Peyer's patch (tissue), 4 donors: ENCODE data around the gene TRPV4.

Source experiments
- CTCF ChIP-seq, 6 experiments: fragments of 450-650 bp in 4 of 6; fragments of 200-600 bp in 2 of 6; sonication (generic) in 1 of 6; IDR thresholded peaks; one replicate each; pipeline ENCODE4 v1.5.1; 2017 to 2019; ENCODE audit warnings: antibody characterized with exemption in 6 of 6, mild to moderate bottlenecking in 3 of 6, moderate library complexity in 1 of 6
- POLR2A ChIP-seq, 2 donors: fragments of 450-650 bp; IDR thresholded peaks; one replicate each; pipeline ENCODE4 v1.5.1; 2017; ENCODE audit warnings: antibody characterized with exemption in 2 of 2, mild to moderate bottlenecking in 2 of 2, moderate library complexity in 2 of 2

- TF ChIP-seq CTCF (IDR thresholded peaks at IDR 0.05) (no peak), POLR2A (IDR thresholded peaks at IDR 0.05) (no peak)
Measured at GRCh38 chr12:109855377-109855776, 22.2 kb upstream of the TRPV4 start.
